ENCODE measurements around the gene NFU1. TPM values are rescaled to one million over a fixed set of nuclear protein-coding genes. Genes with fewer than 3 reads are reported as not detected.

The NFU1 gene
- polyA plus RNA-seq, 1 donor (not counting 4 experiments of a cell fraction or from before 2014, with no cell fraction given): 53.7 TPM

GRCh38 chr2:69466728-69467127 is 29.5 kb upstream of the NFU1 start:
- Histone ChIP-seq H3K36me3 (ENCODE audit: control insufficient read depth in 2 of 2, extremely low read depth in 1 of 2, insufficient read depth in 2 of 2, low read length in 2 of 2) (peaks cover 9% of the 10 kb centered on the region in 2 experiments), H2AFZ (ENCODE audit: control insufficient read depth, low read length) (no peak overlapping the region), H3K27me3 (ENCODE audit: control insufficient read depth, extremely low read depth, insufficient read depth, low read length) (no peaks in the 10 kb centered on the region), H3K9me3 (ENCODE audit: control insufficient read depth, low read depth, low read length) (no peaks in the 10 kb centered on the region), H3K79me2 (ENCODE audit: control insufficient read depth, insufficient read depth, low read length) (no peaks in the 10 kb centered on the region), H3K4me1 (ENCODE audit: control insufficient read depth, extremely low read depth, insufficient read depth, low read length) (peaks cover 29% of the 10 kb centered on the region), H3K4me3 (ENCODE audit: control insufficient read depth in 2 of 3, extremely low read depth in 1 of 3, insufficient read depth in 2 of 3, low read depth in 1 of 3, low read length in 3 of 3) (no peak overlapping the region), H3K9me1 (ENCODE audit: control insufficient read depth, extremely low read depth, insufficient read depth, low read length) (no peaks in the 10 kb centered on the region), H4K20me1 (ENCODE audit: control insufficient read depth, extremely low read depth, insufficient read depth, low read length) (no peaks in the 10 kb centered on the region), H3K27ac (ENCODE audit: control insufficient read depth, insufficient read depth, low read length) (no peak overlapping the region), H3K4me2 (ENCODE audit: control insufficient read depth, extremely low read depth, insufficient read depth, low read depth, low read length) (no peak overlapping the region), H3K9ac (ENCODE audit: control insufficient read depth, extremely low read depth, insufficient read depth, low read length) (no peak overlapping the region)
- TF ChIP-seq CTCF (optimal IDR thresholded peaks at IDR 0.05 in 1 of 3, IDR thresholded peaks at IDR 0.05 in 1 of 3, conservative IDR thresholded peaks at IDR 0.05 in 1 of 3; ENCODE audit: extremely low read depth in 1 of 3, insufficient read depth in 2 of 3, low read length in 3 of 3): no peak
- TF ChIP-seq EZH2 (IDR thresholded peaks at IDR 0.05; ENCODE audit: low read length): no peak
- FAIRE-seq: peak; percentile 63
- dilution Hi-C loops (cut with MboI; ENCODE audit: extremely low pct_ligation_motif_present, low sequenced_read_pairs): no loop called here
- DNase-seq (ENCODE audit: low read depth, low spot score): no peak

GRCh38 chr2:69465513-69466456 is 28.6 kb upstream of the NFU1 start:
- H3K79me2 ChIP-seq (ENCODE audit: control insufficient read depth, insufficient read depth, low read length): no peaks in the 10 kb centered on the region
- H3K27ac ChIP-seq (ENCODE audit: control insufficient read depth, insufficient read depth, low read length): peak overlapping the region; percentile 73
- H3K36me3 ChIP-seq (ENCODE audit: control insufficient read depth in 2 of 2, extremely low read depth in 1 of 2, insufficient read depth in 2 of 2, low read length in 2 of 2): peaks cover 9% of the 10 kb centered on the region in 2 experiments
- H2AFZ ChIP-seq (ENCODE audit: control insufficient read depth, low read length): no peak overlapping the region
- no peak overlapping the region for H3K4me2 ChIP-seq (ENCODE audit: control insufficient read depth, extremely low read depth, insufficient read depth, low read depth, low read length)
- DNase-seq (ENCODE audit: low read depth, low spot score) (no peak), FAIRE-seq (no peak)
- H3K27me3 ChIP-seq (ENCODE audit: control insufficient read depth, extremely low read depth, insufficient read depth, low read length): no peaks in the 10 kb centered on the region
- H3K9me1 ChIP-seq (ENCODE audit: control insufficient read depth, extremely low read depth, insufficient read depth, low read length): no peaks in the 10 kb centered on the region
- H3K4me3 ChIP-seq (ENCODE audit: control insufficient read depth in 2 of 3, extremely low read depth in 1 of 3, insufficient read depth in 2 of 3, low read depth in 1 of 3, low read length in 3 of 3): no peak overlapping the region
- H3K4me1 ChIP-seq (ENCODE audit: control insufficient read depth, extremely low read depth, insufficient read depth, low read length): peaks cover 29% of the 10 kb centered on the region
- no peaks in the 10 kb centered on the region for H4K20me1 ChIP-seq (ENCODE audit: control insufficient read depth, extremely low read depth, insufficient read depth, low read length)
- dilution Hi-C loops (cut with MboI; ENCODE audit: extremely low pct_ligation_motif_present, low sequenced_read_pairs): no loop called here
- TF ChIP-seq EZH2 (IDR thresholded peaks at IDR 0.05; ENCODE audit: low read length) (no peak), CTCF (optimal IDR thresholded peaks at IDR 0.05 in 1 of 3, IDR thresholded peaks at IDR 0.05 in 1 of 3, conservative IDR thresholded peaks at IDR 0.05 in 1 of 3; ENCODE audit: extremely low read depth in 1 of 3, insufficient read depth in 2 of 3, low read length in 3 of 3) (no peak)
- H3K9ac ChIP-seq (ENCODE audit: control insufficient read depth, extremely low read depth, insufficient read depth, low read length): no peak overlapping the region
- no peaks in the 10 kb centered on the region for H3K9me3 ChIP-seq (ENCODE audit: control insufficient read depth, low read depth, low read length)
